G401.6 (cell line): Measurements from ENCODE around the gene SMARCAL1.

ENCODE experiments used
- FAIRE-seq: peaks from 2 replicates; lab custom pipeline; 2012; peaks lifted over from hg19 to GRCh38; lab: Jason Lieb, UNC

SMARCAL1 gene

GRCh38 chr2:216392945-216393840 lies 19.1 kb upstream of the SMARCAL1 start:
- no peak for FAIRE-seq

- FAIRE-seq = no peak
Measured at GRCh38 chr2:216394881-216395280, 17.4 kb upstream of the SMARCAL1 start.

- no peak for FAIRE-seq
Measured at GRCh38 chr2:216399621-216400020, 12.7 kb upstream of the SMARCAL1 start.

- no peak for FAIRE-seq
Measured at GRCh38 chr2:216402751-216403150, 9.5 kb upstream of the SMARCAL1 start.

GRCh38 chr2:216404010-216404618 lies 8.2 kb upstream of the SMARCAL1 start:
- FAIRE-seq = no peak

- no peak for FAIRE-seq
Measured at GRCh38 chr2:216405588-216405987, 6.7 kb upstream of the SMARCAL1 start.

- FAIRE-seq = no peak
Measured at GRCh38 chr2:216406826-216407225, 5.5 kb upstream of the SMARCAL1 start.

- FAIRE-seq = no peak
Measured at GRCh38 chr2:216408426-216409290, 3.6 kb upstream of the SMARCAL1 start.

GRCh38 chr2:216410550-216410949 lies 1.7 kb upstream of the SMARCAL1 start:
- FAIRE-seq = no peak

- FAIRE-seq = no peak
Measured at GRCh38 chr2:216413882-216414281, 1.6 kb downstream of the SMARCAL1 start.

GRCh38 chr2:216414772-216415319 lies 2.6 kb downstream of the SMARCAL1 start:
- FAIRE-seq = no peak

- FAIRE-seq = no peak
Measured at GRCh38 chr2:216415541-216415940, 3.3 kb downstream of the SMARCAL1 start.

- FAIRE-seq = no peak
Measured at GRCh38 chr2:216416571-216417307, 4.5 kb downstream of the SMARCAL1 start.

GRCh38 chr2:216418981-216419380 lies 6.7 kb downstream of the SMARCAL1 start:
- no peak for FAIRE-seq

- FAIRE-seq = no peak
Measured at GRCh38 chr2:216420367-216421101, 8.2 kb downstream of the SMARCAL1 start.

- no peak for FAIRE-seq
Measured at GRCh38 chr2:216423071-216423470, 10.8 kb downstream of the SMARCAL1 start.

- FAIRE-seq = no peak
Measured at GRCh38 chr2:216424274-216424673, 12.0 kb downstream of the SMARCAL1 start.

- FAIRE-seq = no peak
Measured at GRCh38 chr2:216425008-216425787, 12.9 kb downstream of the SMARCAL1 start.

GRCh38 chr2:216426166-216426777 lies 14.0 kb downstream of the SMARCAL1 start:
- no peak for FAIRE-seq

GRCh38 chr2:216426938-216427337 lies 14.7 kb downstream of the SMARCAL1 start:
- no peak for FAIRE-seq
